IMR-90 (cell line): ENCODE results near the gene DSN1. TPM values are rescaled to one million over a fixed set of nuclear protein-coding genes. Genes with fewer than 3 reads are reported as not detected.
"Not testable (repeated sequence)": the region's sequence is repeated elsewhere in the genome, so short reads cannot be mapped to it uniquely, and the experiment has no call there.

Experiments used
- ATAC-seq: fragments of 200-7000 bp; cut with Tn5 transposase; 2 replicates; pipeline ENCODE4 v1.9.1; 2020; ENCODE audit warnings: low read depth, mild to moderate bottlenecking, moderate library complexity
- BruUV-seq: library from RNA; stranded (reverse); fragments of 400-500 nt; replicated peaks from 2 replicates; lab custom pipeline; 2021; lab: Mats Ljungman, UMichigan
- CTCF ChIA-PET: fragments of 300-600 bp; formaldehyde crosslinking; extraction: SDS; loops from one replicate; lab custom pipeline; 2021; ENCODE audit warnings: antibody characterized with exemption; lab: Yijun Ruan, JAX
- POLR2A ChIA-PET: fragments of 300-600 bp; sonication (Branson Sonifier 250); formaldehyde crosslinking; loops from one replicate; lab custom pipeline; 2022; ENCODE audit warnings: antibody characterized with exemption; ENCODE audit not compliant: unreplicated experiment; lab: Charles Lee
- DNase-seq: peaks from one replicate; pipeline ENCODE4 v3.0.0; 2013
- H2AFZ ChIP-seq: replicated peaks from 2 replicates; pipeline ENCODE3; 2013; ENCODE audit warnings: low read length, mild to moderate bottlenecking; ENCODE audit not compliant: poor library complexity
- H2AK5ac ChIP-seq: 2 replicates; pipeline ENCODE4 v1.6.1; 2013; ENCODE audit warnings: low read depth, low read length, inconsistent platforms
- H2AK9ac ChIP-seq: replicated peaks from 2 replicates; pipeline ENCODE3; 2013; ENCODE audit warnings: mild to moderate bottlenecking, low read depth, low read length, moderate library complexity; ENCODE audit not compliant: poor library complexity
- H2BK120ac ChIP-seq: 2 replicates; pipeline ENCODE4 v1.6.1; 2013; ENCODE audit warnings: low read depth, low read length, inconsistent platforms
- H2BK15ac ChIP-seq: 3 replicates; pipeline ENCODE4 v1.6.1; 2013; ENCODE audit warnings: low read depth, low read length, inconsistent platforms
- H2BK20ac ChIP-seq: 2 replicates; pipeline ENCODE4 v1.6.1; 2013; ENCODE audit warnings: low read depth, mild to moderate bottlenecking, inconsistent platforms, low read length, moderate library complexity
- H2BK5ac ChIP-seq: 2 replicates; pipeline ENCODE4 v1.6.1; 2013; ENCODE audit warnings: mild to moderate bottlenecking, low read depth, low read length, inconsistent platforms; ENCODE audit not compliant: poor library complexity, severe bottlenecking
- H3K14ac ChIP-seq: replicated peaks from 2 replicates; pipeline ENCODE4 v1.6.1; 2013; ENCODE audit warnings: low read depth, low read length, inconsistent platforms
- H3K18ac ChIP-seq: 2 replicates; pipeline ENCODE4 v1.6.1; 2013; ENCODE audit warnings: low read depth, low read length, control low read depth
- H3K23ac ChIP-seq: 2 replicates; pipeline ENCODE4 v1.6.1; 2013; ENCODE audit warnings: low read depth, low read length, inconsistent platforms
- H3K27ac ChIP-seq: 2 replicates; pipeline ENCODE4 v1.5.1; 2013; ENCODE audit warnings: mild to moderate bottlenecking, control low read depth, low read length; ENCODE audit not compliant: insufficient read depth
- H3K27me3 ChIP-seq: 2 replicates; pipeline ENCODE4 v1.6.1; 2013; ENCODE audit warnings: low read length; ENCODE audit not compliant: control insufficient read depth, insufficient read depth
- H3K36me3 ChIP-seq: 2 replicates; pipeline ENCODE4 v1.6.1; 2013; ENCODE audit warnings: low read length, mixed read lengths; ENCODE audit not compliant: control insufficient read depth, insufficient read depth
- H3K4ac ChIP-seq: 2 replicates; pipeline ENCODE4 v1.6.1; 2013; ENCODE audit warnings: low read depth, low read length, inconsistent platforms
- H3K4me1 ChIP-seq: 2 replicates; pipeline ENCODE4 v1.6.1; 2013; ENCODE audit warnings: low read length, mixed read lengths; ENCODE audit not compliant: control insufficient read depth, insufficient read depth
- H3K4me2 ChIP-seq: 2 replicates; pipeline ENCODE4 v1.6.1; 2013; ENCODE audit warnings: low read depth, mild to moderate bottlenecking, control low read depth, low read length, moderate library complexity
- H3K4me3 ChIP-seq: 2 replicates; pipeline ENCODE4 v1.5.1; 2013; ENCODE audit warnings: low read depth, mild to moderate bottlenecking, control low read depth, low read length, moderate library complexity; ENCODE audit not compliant: insufficient read depth
- H3K56ac ChIP-seq: 2 replicates; pipeline ENCODE4 v1.6.1; 2013; ENCODE audit warnings: low read length, inconsistent platforms; ENCODE audit not compliant: insufficient read depth; ENCODE audit errors: extremely low read depth
- H3K79me1 ChIP-seq, 2 experiments: 2 replicates each; pipeline ENCODE4 v1.6.1; 2013; ENCODE audit warnings: low read length in 2 of 2, inconsistent platforms in 1 of 2, low read depth in 1 of 2
- H3K9ac ChIP-seq: 2 replicates; pipeline ENCODE4 v1.6.1; 2013; ENCODE audit warnings: low read depth, low read length, control low read depth
- H3K9me1 ChIP-seq: 2 replicates; pipeline ENCODE4 v1.6.1; 2013; ENCODE audit warnings: low read length, inconsistent platforms; ENCODE audit not compliant: insufficient read depth
- H3K9me3 ChIP-seq: 2 replicates; pipeline ENCODE4 v1.6.1; 2013; ENCODE audit warnings: low read length; ENCODE audit not compliant: control insufficient read depth, insufficient read depth
- H4K20me1 ChIP-seq: 2 replicates; pipeline ENCODE4 v1.6.1; 2013; ENCODE audit warnings: low read length, inconsistent platforms; ENCODE audit not compliant: insufficient read depth
- H4K5ac ChIP-seq: 2 replicates; pipeline ENCODE4 v1.6.1; 2013; ENCODE audit warnings: mild to moderate bottlenecking, low read depth, low read length, control low read depth
- H4K8ac ChIP-seq, 2 experiments: 2 replicates each; pipeline ENCODE4 v1.6.1; 2013; ENCODE audit warnings: low read depth in 2 of 2, low read length in 2 of 2, control low read depth in 1 of 2, inconsistent platforms in 1 of 2
- H4K91ac ChIP-seq: 2 replicates; pipeline ENCODE4 v1.6.1; 2013; ENCODE audit warnings: low read depth, low read length, inconsistent platforms; ENCODE audit not compliant: insufficient read depth
- ELK1 ChIP-seq: fragments of 150-350 bp; IDR thresholded peaks from 2 replicates; pipeline ENCODE4 v1.6.1; 2016; ENCODE audit warnings: low read depth, mild to moderate bottlenecking, low read length, moderate library complexity, borderline replicate concordance
- POLR2A ChIP-seq: IDR thresholded peaks from 2 replicates; pipeline ENCODE4 v1.6.1; 2012; ENCODE audit warnings: mild to moderate bottlenecking, low read depth, low read length
- WGBS, 2 experiments: methylation state at CpG; one replicate each; pipeline versions ENCODE4 v1.1.5 to v1.1.7; 2013; ENCODE audit warnings: missing lambda C conversion rate in 2 of 2; ENCODE audit not compliant: insufficient read length in 1 of 2; ENCODE audit errors: extremely low coverage in 2 of 2; 5-methylcytosine and 5-hydroxymethylcytosine counted together
- dilution Hi-C: fragments of 300-500 bp; cut with HindIII; formaldehyde crosslinking; loops from one replicate; pipeline ENCODE4 v1.14.3; 2018; ENCODE audit warnings: low sequenced_read_pairs; ENCODE audit not compliant: unreplicated experiment
- in situ Hi-C: fragments of 300-500 bp; cut with MboI; formaldehyde crosslinking; loops from 3 replicates; pipeline ENCODE4 v1.14.3; 2019; ENCODE audit warnings: low sequenced_read_pairs, inconsistent platforms, mixed read lengths
- intact Hi-C: fragments of 100-400 bp; cut with micrococcal nuclease; formaldehyde crosslinking; loops from 2 replicates; pipeline ENCODE4 v1.10.0; 2022
- polyA plus RNA-seq, 3 experiments: library from polyadenylated mRNA; depleted of rRNA; stranded (reverse); fragments of >200 nt; gene quantifications; 2 replicates each; pipeline ENCODE4 v1.2.3, GENCODE V29; 2012; ENCODE audit warnings: low replicate concordance in 1 of 3
- total RNA-seq: library from RNA; depleted of rRNA; stranded (reverse); fragments of >200 nt; gene quantifications from 2 replicates; pipeline ENCODE4 v1.2.3, GENCODE V29; 2012

The DSN1 gene
- total and polyA plus RNA-seq, 2 of the 4 experiments (the other 2 are of a cell fraction): 10.5 to 16.3 TPM

- Histone ChIP-seq H3K27ac (no peak overlapping the region), H2BK120ac (no peak overlapping the region), H3K36me3 (peaks cover 73% of the 10 kb centered on the region), H2BK5ac (no peak overlapping the region), H2BK15ac (no peak overlapping the region), H3K14ac (no peak overlapping the region), H2AK5ac (no peak overlapping the region), H3K79me1 (peaks cover 42 to 72% of the 10 kb centered on the region in 2 experiments), H3K4me1 (0 out of 2 replicates have a peak, but pooled peaks cover 2% of the 10 kb centered on the region), H4K20me1 (0 out of 2 replicates have a peak, but pooled peaks cover 8% of the 10 kb centered on the region), H2AFZ (no peak overlapping the region), H4K8ac (no peak overlapping the region), H2BK20ac (no peak overlapping the region), H3K18ac (no peak overlapping the region), H3K56ac (no peak overlapping the region), H3K9me1 (0 out of 2 replicates have a peak, but pooled peaks cover 7% of the 10 kb centered on the region), H4K91ac (no peak overlapping the region), H3K27me3 (no peaks in the 10 kb centered on the region), H3K23ac (no peak overlapping the region), H3K4me2 (no peak overlapping the region), H3K4ac (no peak overlapping the region), H3K4me3 (no peak overlapping the region), H2AK9ac (no peak overlapping the region), H3K9me3 (no peaks in the 10 kb centered on the region), H4K5ac (no peak overlapping the region), H3K9ac (no peak overlapping the region)
- no CpG with 5 or more reads among the region's 1 CpG for WGBS, 2 experiments
- no TSS peak for BruUV-seq
- DNase-seq (no peak), ATAC-seq (no peak)
- ChIA-PET CTCF (no interaction called here), POLR2A (no interaction called here)
- in situ Hi-C loops: loop anchor here (25.0 kb wide), 1 partner anchor 88 kb away; no protein-coding TSS in a partner anchor
- TF ChIP-seq ELK1 (no peak), POLR2A (no peak)
- dilution Hi-C loops: loop anchor here (10.0 kb wide), 1 partner anchor 64 kb away; a partner anchor contains a TSS
- intact Hi-C loops: no loop called here
These were observed 26.8 kb upstream of the DSN1 start for GRCh38 chr20:36800410-36800809.

- DNase-seq, H3K56ac ChIP-seq, H3K27ac ChIP-seq, BruUV-seq, H3K9ac ChIP-seq, H3K4me1 ChIP-seq, H3K4me3 ChIP-seq, H3K4ac ChIP-seq, H3K9me3 ChIP-seq, H4K20me1 ChIP-seq, H2BK120ac ChIP-seq, H2AK5ac ChIP-seq, POLR2A ChIA-PET, dilution Hi-C loops, H4K8ac ChIP-seq, H3K23ac ChIP-seq, intact Hi-C loops, H2AK9ac ChIP-seq, H3K27me3 ChIP-seq, in situ Hi-C loops, H2BK15ac ChIP-seq, H2BK5ac ChIP-seq, H2BK20ac ChIP-seq, ATAC-seq, H3K4me2 ChIP-seq, H4K5ac ChIP-seq, H3K18ac ChIP-seq, H3K9me1 ChIP-seq, H3K14ac ChIP-seq, CTCF ChIA-PET, H4K91ac ChIP-seq, H2AFZ ChIP-seq: not testable (repeated sequence)
- Histone ChIP-seq H3K79me1 (peaks cover 34 to 65% of the 10 kb centered on the region in 2 experiments), H3K36me3 (peaks cover 66% of the 10 kb centered on the region)
- WGBS, 2 experiments: no CpG with 5 or more reads among the region's 10 CpGs
These were observed 25.8 kb upstream of the DSN1 start for GRCh38 chr20:36799313-36799712.
